ELF-1 (cell line): ENCODE data around the gene CELF2.
"Not testable (repeated sequence)": the region's sequence is repeated elsewhere in the genome, so short reads cannot be mapped to it uniquely, and the experiment has no call there.

ENCODE experiments used
- DNase-seq: peaks from one replicate; pipeline ENCODE4 v3.0.0-alpha.2; 2016; ENCODE audit warnings: low read depth, low spot score

The CELF2 gene

GRCh38 chr10:11017570-11018431 lies at the start of gene CELF2:
Gene CELF2 (plus strand): TSS chr10:11017872. CDS start chr10:11018090, 218 bp downstream.
- peak; percentile 78 for DNase-seq

GRCh38 chr10:10968257-10968588 lies 49.4 kb upstream of the CELF2 start:
- DNase-seq = no peak

- DNase-seq = no peak
Observed at GRCh38 chr10:10973310-10973709, 44.4 kb upstream of the CELF2 start.

- DNase-seq = no peak
Observed at GRCh38 chr10:10975647-10976046, 42.0 kb upstream of the CELF2 start.

- no peak for DNase-seq
Observed at GRCh38 chr10:10976652-10977051, 41.0 kb upstream of the CELF2 start.

- DNase-seq = no peak
Observed at GRCh38 chr10:10977226-10977956, 40.3 kb upstream of the CELF2 start.

- DNase-seq = no peak
Observed at GRCh38 chr10:10977978-10978377, 39.7 kb upstream of the CELF2 start.

- DNase-seq = no peak
Observed at GRCh38 chr10:10985361-10985760, 32.3 kb upstream of the CELF2 start.

GRCh38 chr10:10986606-10987005 lies 31.1 kb upstream of the CELF2 start:
- no peak for DNase-seq

GRCh38 chr10:10987111-10987510 lies 30.6 kb upstream of the CELF2 start:
- DNase-seq = no peak

GRCh38 chr10:10989669-10990068 lies 28.0 kb upstream of the CELF2 start:
- DNase-seq = no peak

- DNase-seq = no peak
Observed at GRCh38 chr10:10991144-10991543, 26.5 kb upstream of the CELF2 start.

- DNase-seq = no peak
Observed at GRCh38 chr10:10992072-10992471, 25.6 kb upstream of the CELF2 start.

- DNase-seq = no peak
Observed at GRCh38 chr10:10992961-10993714, 24.5 kb upstream of the CELF2 start.

- no peak for DNase-seq
Observed at GRCh38 chr10:10993785-10994184, 23.9 kb upstream of the CELF2 start.

GRCh38 chr10:10994360-10994759 lies 23.3 kb upstream of the CELF2 start:
- DNase-seq = no peak

- no peak for DNase-seq
Observed at GRCh38 chr10:10995120-10995519, 22.6 kb upstream of the CELF2 start.

- no peak for DNase-seq
Observed at GRCh38 chr10:10996966-10997620, 20.6 kb upstream of the CELF2 start.

GRCh38 chr10:10999501-10999900 lies 18.2 kb upstream of the CELF2 start:
- not testable (repeated sequence) for DNase-seq

GRCh38 chr10:11002485-11002884 lies 15.2 kb upstream of the CELF2 start:
- no peak for DNase-seq

- no peak for DNase-seq
Observed at GRCh38 chr10:11002916-11003315, 14.8 kb upstream of the CELF2 start.

- no peak for DNase-seq
Observed at GRCh38 chr10:11003679-11004078, 14.0 kb upstream of the CELF2 start.
